GM12878 (cell line): ENCODE results near the gene DGCR8. TPM values are rescaled to one million over a fixed set of nuclear protein-coding genes. Genes with fewer than 3 reads are reported as not detected.

Experiments used
- ATAC-seq: fragments of 200-7000 bp; cut with Tn5 transposase; 3 replicates; pipeline ENCODE4 v1.9.1; 2020; ENCODE audit warnings: mild to moderate bottlenecking, moderate library complexity
- BruUV-seq: library from RNA; stranded (reverse); fragments of 400-500 nt; replicated peaks from 2 replicates; lab custom pipeline; 2021; lab: Mats Ljungman, UMichigan
- CTCF ChIA-PET: fragments of 300-600 bp; sonication (Branson Sonifier 250); formaldehyde crosslinking; extraction: SDS; loops from one replicate; lab custom pipeline; 2021; ENCODE audit warnings: inconsistent platforms; lab: Yijun Ruan, JAX
- POLR2A ChIA-PET: fragments of 350-600 bp; formaldehyde crosslinking; extraction: SDS; loops from one replicate; lab custom pipeline; 2021; ENCODE audit warnings: inconsistent platforms; lab: Charles Lee
- RAD21 ChIA-PET: fragments of 300-600 bp; sonication (Branson Sonifier 250); formaldehyde crosslinking; loops from one replicate; lab custom pipeline; 2023; ENCODE audit warnings: antibody characterized with exemption; ENCODE audit not compliant: unreplicated experiment; lab: Charles Lee
- SMC1A ChIA-PET: fragments of 300-600 bp; sonication (Branson Sonifier 250); formaldehyde crosslinking; loops from one replicate; lab custom pipeline; 2023; ENCODE audit not compliant: unreplicated experiment, uncharacterized antibody; lab: Charles Lee
- DNase-seq: peaks from one replicate; pipeline ENCODE4 v3.0.0-alpha.2; 2011; ENCODE audit warnings: low read depth, low spot score
- FAIRE-seq: peaks from 3 replicates; lab custom pipeline; 2011; peaks lifted over from hg19 to GRCh38; lab: Jason Lieb, UNC
- H2AFZ ChIP-seq: 2 replicates; pipeline ENCODE4 v1.6.0; 2011; ENCODE audit warnings: low read depth, low read length, control low read depth; ENCODE audit not compliant: control insufficient read depth
- H3K27ac ChIP-seq: 2 replicates; pipeline ENCODE4 v1.5.1; 2011; ENCODE audit warnings: control low read depth; ENCODE audit not compliant: control insufficient read depth, insufficient read depth
- H3K27me3 ChIP-seq, 2 experiments: replicated peaks in 1 of 2; 2 replicates each; pipeline versions ENCODE4 v1.6.0 to v1.6.1; 2011; ENCODE audit warnings: low read length in 1 of 2; ENCODE audit not compliant: control insufficient read depth in 2 of 2, insufficient read depth in 2 of 2
- H3K36me3 ChIP-seq, 2 experiments: 2 replicates each; pipeline ENCODE4 v1.5.1; 2011; ENCODE audit warnings: low read length in 1 of 2; ENCODE audit not compliant: control insufficient read depth in 2 of 2, insufficient read depth in 2 of 2
- H3K4me1 ChIP-seq: 2 replicates; pipeline ENCODE4 v1.6.1; 2011; ENCODE audit warnings: mild to moderate bottlenecking, low read length, moderate library complexity, mixed read lengths; ENCODE audit not compliant: control insufficient read depth, insufficient read depth
- H3K4me2 ChIP-seq: 2 replicates; pipeline ENCODE4 v1.6.0; 2011; ENCODE audit warnings: control low read depth; ENCODE audit not compliant: control insufficient read depth, insufficient read depth
- H3K4me3 ChIP-seq: fragments of 200-600 bp; sonication (generic); 2 replicates; pipeline ENCODE4 v1.5.1; 2016
- H3K79me2 ChIP-seq: 2 replicates; pipeline ENCODE4 v1.6.0; 2011; ENCODE audit warnings: low read length; ENCODE audit not compliant: control insufficient read depth, insufficient read depth
- H3K9ac ChIP-seq: 2 replicates; pipeline ENCODE4 v1.8.0; 2011; ENCODE audit warnings: low read length, control low read depth, mixed read lengths; ENCODE audit not compliant: control insufficient read depth, insufficient read depth
- H3K9me3 ChIP-seq: replicated peaks from 3 replicates; pipeline ENCODE4 v1.5.1; 2011; ENCODE audit warnings: mild to moderate bottlenecking, low read length; ENCODE audit not compliant: control insufficient read depth, insufficient read depth
- H4K20me1 ChIP-seq: 2 replicates; pipeline ENCODE4 v1.6.0; 2011; ENCODE audit not compliant: control insufficient read depth, insufficient read depth
- BRCA1 ChIP-seq: IDR thresholded peaks from 2 replicates; pipeline ENCODE4 v1.6.1; 2011; ENCODE audit warnings: low read depth, low read length, improper control_type of control experiment
- CEBPB ChIP-seq, 2 experiments: fragments of 150-350 bp in 1 of 2; IDR thresholded peaks; 2 replicates each; pipeline ENCODE4 v1.6.1; 2012 to 2014; ENCODE audit warnings: low read depth in 2 of 2, low read length in 2 of 2, borderline replicate concordance in 1 of 2, inconsistent platforms in 1 of 2
- CREM ChIP-seq: IDR thresholded peaks from 2 replicates; pipeline ENCODE4 v1.6.1; 2014; ENCODE audit warnings: antibody characterized with exemption, low read depth
- EED ChIP-seq: sonication (generic); IDR thresholded peaks from 2 replicates; pipeline ENCODE4 v1.6.1; 2016; ENCODE audit warnings: antibody characterized with exemption, low read depth
- EZH2 ChIP-seq: IDR thresholded peaks from 2 replicates; pipeline ENCODE4 v1.6.1; 2012; ENCODE audit warnings: low read depth, mild to moderate bottlenecking, control low read depth, inconsistent platforms, low read length, borderline replicate concordance; ENCODE audit not compliant: control insufficient read depth
- GABPA ChIP-seq: IDR thresholded peaks from 2 replicates; pipeline ENCODE4 v1.6.1; 2014; ENCODE audit warnings: antibody characterized with exemption, low read depth, mild to moderate bottlenecking, inconsistent platforms
- IRF5 ChIP-seq: fragments of 450-650 bp; IDR thresholded peaks from 2 replicates; pipeline ENCODE4 v1.6.1; 2017; ENCODE audit warnings: borderline replicate concordance
- JUNB ChIP-seq: IDR thresholded peaks from 2 replicates; pipeline ENCODE4 v1.6.1; 2016; ENCODE audit warnings: antibody characterized with exemption, mild to moderate bottlenecking
- NFYA ChIP-seq: IDR thresholded peaks from 2 replicates; pipeline ENCODE4 v1.6.1; 2011; ENCODE audit warnings: low read depth, mild to moderate bottlenecking, low read length, improper control_type of control experiment, borderline replicate concordance
- NR2C1 ChIP-seq: fragments of 450-650 bp; IDR thresholded peaks from 2 replicates; pipeline ENCODE4 v1.6.1; 2017; ENCODE audit warnings: antibody characterized with exemption, mild to moderate bottlenecking, moderate library complexity
- PML ChIP-seq: IDR thresholded peaks from 2 replicates; pipeline ENCODE4 v1.6.1; 2012; ENCODE audit warnings: low read length, inconsistent platforms
- RFX5 ChIP-seq: IDR thresholded peaks from 2 replicates; pipeline ENCODE4 v1.6.1; 2011; ENCODE audit warnings: low read depth, low read length, improper control_type of control experiment
- SIN3A ChIP-seq: IDR thresholded peaks from 2 replicates; pipeline ENCODE4 v1.6.1; 2012; ENCODE audit warnings: low read depth, low read length, improper control_type of control experiment
- SMAD1 ChIP-seq: fragments of 450-650 bp; IDR thresholded peaks from 2 replicates; pipeline ENCODE4 v1.6.1; 2018; ENCODE audit warnings: mild to moderate bottlenecking, low read depth; ENCODE audit not compliant: partially characterized antibody
- SMC3 ChIP-seq: IDR thresholded peaks from 2 replicates; pipeline ENCODE4 v1.6.1; 2011; ENCODE audit warnings: low read length, improper control_type of control experiment, borderline replicate concordance
- SPI1 ChIP-seq: IDR thresholded peaks from 2 replicates; pipeline ENCODE4 v1.6.1; 2011; ENCODE audit warnings: low read depth, mild to moderate bottlenecking, low read length, moderate library complexity, borderline replicate concordance; ENCODE audit not compliant: insufficient read depth
- ZZZ3 ChIP-seq: IDR thresholded peaks from 2 replicates; pipeline ENCODE4 v1.6.1; 2011; ENCODE audit warnings: low read depth; ENCODE audit not compliant: control insufficient read depth, insufficient read length
- WGBS: methylation state at CpG from one replicate; pipeline ENCODE4 v1.1.6; 2016; ENCODE audit warnings: low lambda C conversion rate; ENCODE audit not compliant: insufficient replicate concordance, insufficient coverage; ENCODE audit errors: missing lambda C conversion rate; 5-methylcytosine and 5-hydroxymethylcytosine counted together
- in situ Hi-C: fragments of 300-500 bp; cut with MboI; formaldehyde crosslinking; loops from 9 replicates; pipeline ENCODE4 v1.14.3; 2018; ENCODE audit warnings: mixed read lengths
- intact Hi-C: fragments of 100-400 bp; cut with micrococcal nuclease; formaldehyde crosslinking; loops from one replicate; pipeline ENCODE4 v1.14.2; 2022; ENCODE audit not compliant: unreplicated experiment
- polyA plus RNA-seq, 11 experiments: library from polyadenylated mRNA; depleted of rRNA in 4 of 11; unstranded in 6 of 11; stranded (reverse) in 5 of 11; fragments of >200 nt; fragmentation: Nextera tagmentation in 4 of 11; fragmentation: Illumina TruSeq in 1 of 11; extraction: Ambion mirVana in 4 of 11; extraction: Trizol in 1 of 11; gene quantifications; 1 replicate in 1 of 11; 2 replicates in 10 of 11; pipeline versions ENCODE4 v1.2.1 to v1.2.3, GENCODE V29; 2011 to 2016; ENCODE audit warnings: inconsistent platforms in 2 of 11, missing spikeins in 2 of 11, low read depth in 1 of 11
- total RNA-seq, 4 experiments: library from RNA; depleted of rRNA in 3 of 4; stranded (reverse); fragments of >200 nt in 3 of 4; fragmentation: Illumina TruSeq in 1 of 4; extraction: Trizol in 1 of 4; gene quantifications; 2 replicates each; pipeline versions ENCODE4 v1.2.1 to v1.2.3, GENCODE V29; 2013 to 2021

Gene DGCR8
- total and polyA plus RNA-seq, 10 of the 15 experiments (the other 5 are each of a cell fraction or from before 2014, with no cell fraction given), result 1.2 to 35.1 (median 17.2) TPM

GRCh38 chr22:20140107-20140445, 60.0 kb downstream of the DGCR8 start:
- Histone ChIP-seq H3K4me2 (no peak overlapping the region), H3K36me3 (no peaks in the 10 kb centered on the region; a peak in 1 of 4 replicates), H3K27me3 (no peaks in the 10 kb centered on the region), H4K20me1 (no peaks in the 10 kb centered on the region), H3K9me3 (no peaks in the 10 kb centered on the region), H3K9ac (no peak overlapping the region), H3K4me1 (no peaks in the 10 kb centered on the region; the same call in 1 of the 2 replicates), H2AFZ (no peak overlapping the region), H3K4me3 (no peak overlapping the region), H3K79me2 (no peaks in the 10 kb centered on the region), H3K27ac (no peak overlapping the region)
- in situ Hi-C loops (no loop called here), intact Hi-C loops (no loop called here)
- CTCF ChIA-PET, result no interaction called here
- no peak for DNase-seq
- no peak for FAIRE-seq
- RAD21 ChIA-PET, result no interaction called here
- POLR2A ChIA-PET, result no interaction called here
- 80% methylated on average over 11 of the region's 11 CpGs for WGBS
- TF ChIP-seq PML, result no peak
- TF ChIP-seq SMAD1, result no peak
- TF ChIP-seq ZZZ3, result no peak
- TF ChIP-seq RFX5, result no peak
- TF ChIP-seq NFYA, result no peak
- TF ChIP-seq JUNB, result no peak
- no peak for TF ChIP-seq GABPA
- no peak for TF ChIP-seq EZH2
- TF ChIP-seq EED, result no peak
- TF ChIP-seq SPI1, result no peak
- TF ChIP-seq IRF5, result no peak
- no peak for TF ChIP-seq CREM
- no peak for TF ChIP-seq BRCA1
- no peak for TF ChIP-seq NR2C1
- TF ChIP-seq CEBPB (IDR thresholded peaks at IDR 0.05; ENCODE audit: borderline replicate concordance in 1 of 2, low read depth in 2 of 2, low read length in 2 of 2), result no peak
- no peak for TF ChIP-seq SMC3
- TF ChIP-seq SIN3A, result no peak
- SMC1A ChIA-PET, result no interaction called here
- ATAC-seq, result no peak
- no TSS peak for BruUV-seq
